ENCODE data around the gene ISG20.

DNA sequence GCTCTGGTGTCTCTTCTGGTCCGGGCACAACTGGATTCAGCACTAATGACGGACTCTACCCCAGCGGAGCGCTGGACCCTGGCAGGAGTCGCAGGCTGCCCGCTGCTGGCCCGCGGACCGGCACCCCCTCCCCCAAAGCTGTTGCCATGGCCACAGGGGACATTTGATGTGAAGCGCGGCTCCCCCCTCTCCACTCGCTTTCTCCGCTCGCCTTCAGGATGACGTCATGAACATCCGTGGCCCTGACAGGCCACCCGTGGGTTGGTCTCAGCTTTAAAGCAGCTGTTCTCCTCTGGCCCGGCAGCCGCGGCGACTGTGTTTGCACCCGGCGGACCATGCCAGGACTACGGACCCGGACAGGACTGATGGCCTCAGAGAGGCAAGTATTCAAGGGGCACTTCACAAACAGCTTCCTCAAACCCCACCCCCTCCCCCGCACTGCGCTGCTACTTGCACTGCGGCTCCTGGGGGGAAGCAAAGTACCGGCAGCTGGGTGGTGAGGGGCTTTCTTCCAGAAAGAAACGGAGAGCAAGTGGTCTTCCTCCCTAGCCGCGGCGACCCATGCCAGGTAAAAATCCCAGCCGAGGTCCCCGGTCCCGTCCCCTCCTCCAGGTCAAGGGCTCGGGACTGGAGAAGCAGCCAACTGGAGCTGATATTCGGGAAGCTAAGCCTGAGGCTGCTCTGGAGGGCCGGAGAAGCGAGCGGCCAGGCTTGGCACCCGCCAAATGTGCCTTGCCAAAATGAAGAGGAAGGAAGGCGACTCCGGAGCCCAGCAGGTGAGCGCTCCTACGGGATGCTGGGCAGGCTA lies 34.2 kb upstream of the ISG20 start:
- TF ChIP-seq, protein P1, sequence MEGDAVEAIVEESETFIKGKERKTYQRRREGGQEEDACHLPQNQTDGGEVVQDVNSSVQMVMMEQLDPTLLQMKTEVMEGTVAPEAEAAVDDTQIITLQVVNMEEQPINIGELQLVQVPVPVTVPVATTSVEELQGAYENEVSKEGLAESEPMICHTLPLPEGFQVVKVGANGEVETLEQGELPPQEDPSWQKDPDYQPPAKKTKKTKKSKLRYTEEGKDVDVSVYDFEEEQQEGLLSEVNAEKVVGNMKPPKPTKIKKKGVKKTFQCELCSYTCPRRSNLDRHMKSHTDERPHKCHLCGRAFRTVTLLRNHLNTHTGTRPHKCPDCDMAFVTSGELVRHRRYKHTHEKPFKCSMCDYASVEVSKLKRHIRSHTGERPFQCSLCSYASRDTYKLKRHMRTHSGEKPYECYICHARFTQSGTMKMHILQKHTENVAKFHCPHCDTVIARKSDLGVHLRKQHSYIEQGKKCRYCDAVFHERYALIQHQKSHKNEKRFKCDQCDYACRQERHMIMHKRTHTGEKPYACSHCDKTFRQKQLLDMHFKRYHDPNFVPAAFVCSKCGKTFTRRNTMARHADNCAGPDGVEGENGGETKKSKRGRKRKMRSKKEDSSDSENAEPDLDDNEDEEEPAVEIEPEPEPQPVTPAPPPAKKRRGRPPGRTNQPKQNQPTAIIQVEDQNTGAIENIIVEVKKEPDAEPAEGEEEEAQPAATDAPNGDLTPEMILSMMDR (conservative IDR thresholded peaks at IDR 0.05 in 1 of 2, IDR thresholded peaks at IDR 0.05 in 1 of 2; ENCODE audit: extremely low read depth in 1 of 2, insufficient read depth in 1 of 2, low read depth in 1 of 2, low read length in 2 of 2), result no peak
- TF ChIP-seq EZH2 (IDR thresholded peaks at IDR 0.05; ENCODE audit: borderline replicate concordance, low read length), result peak; percentile 87

Measured in mammary epithelial cell (primary cell).